HEK293T (cell line): ENCODE measurements around the gene ZC3H13.

ENCODE experiments used
- ARNT ChIP-seq: fragments of 450-650 bp; IDR thresholded peaks from 2 replicates; pipeline ENCODE4 v1.6.1; 2017; ENCODE audit warnings: mild to moderate bottlenecking
- ELF4 ChIP-seq: fragments of 450-650 bp; IDR thresholded peaks from 2 replicates; pipeline ENCODE4 v1.6.1; 2017; ENCODE audit warnings: antibody characterized with exemption
- HDGF ChIP-seq: fragments of 450-650 bp; IDR thresholded peaks from 2 replicates; pipeline ENCODE4 v1.6.1; 2017; ENCODE audit warnings: antibody characterized with exemption, borderline replicate concordance
- SP1 ChIP-seq: fragments of 450-650 bp; IDR thresholded peaks from 2 replicates; pipeline ENCODE4 v1.6.1; 2017
- SUZ12 ChIP-seq: fragments of 450-650 bp; IDR thresholded peaks from 2 replicates; pipeline ENCODE4 v1.6.1; 2016; ENCODE audit warnings: mild to moderate bottlenecking
- TARDBP ChIP-seq: fragments of 450-650 bp; IDR thresholded peaks from 2 replicates; pipeline ENCODE4 v1.6.1; 2016
- TF ChIP-seq, protein P1 (sequence below): fragments of 450-650 bp; IDR thresholded peaks from 2 replicates; pipeline ENCODE4 v1.6.1; 2016

DNA sequence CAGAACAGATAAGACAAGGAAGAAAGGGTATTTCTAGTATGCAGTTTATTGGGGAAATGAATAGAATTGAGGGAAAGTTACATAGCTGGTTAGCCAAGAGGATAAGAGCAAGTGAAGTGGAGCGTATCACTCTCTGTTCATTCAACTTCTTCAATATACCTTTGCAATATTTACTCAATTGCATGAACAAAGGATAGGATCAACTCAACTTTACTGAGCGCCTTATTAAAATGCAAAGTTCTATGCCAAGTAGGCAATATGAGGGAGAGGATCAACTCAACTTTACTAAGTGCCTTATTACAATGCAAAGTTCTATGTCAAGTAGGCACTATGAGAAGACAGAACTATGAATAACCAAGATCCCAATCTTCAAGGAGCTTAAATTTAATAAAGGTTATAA is 43.9 kb downstream of the ZC3H13 start:
- TF ChIP-seq, protein P1, sequence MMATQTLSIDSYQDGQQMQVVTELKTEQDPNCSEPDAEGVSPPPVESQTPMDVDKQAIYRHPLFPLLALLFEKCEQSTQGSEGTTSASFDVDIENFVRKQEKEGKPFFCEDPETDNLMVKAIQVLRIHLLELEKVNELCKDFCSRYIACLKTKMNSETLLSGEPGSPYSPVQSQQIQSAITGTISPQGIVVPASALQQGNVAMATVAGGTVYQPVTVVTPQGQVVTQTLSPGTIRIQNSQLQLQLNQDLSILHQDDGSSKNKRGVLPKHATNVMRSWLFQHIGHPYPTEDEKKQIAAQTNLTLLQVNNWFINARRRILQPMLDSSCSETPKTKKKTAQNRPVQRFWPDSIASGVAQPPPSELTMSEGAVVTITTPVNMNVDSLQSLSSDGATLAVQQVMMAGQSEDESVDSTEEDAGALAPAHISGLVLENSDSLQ, result no peak
- no peak for TF ChIP-seq HDGF
- TF ChIP-seq ELF4, result no peak
- no peak for TF ChIP-seq ARNT
- no peak for TF ChIP-seq SP1
- TF ChIP-seq TARDBP, result no peak
- TF ChIP-seq SUZ12, result no peak
